ENCODE data around the gene DOK6.

The DOK6 gene

DNA sequence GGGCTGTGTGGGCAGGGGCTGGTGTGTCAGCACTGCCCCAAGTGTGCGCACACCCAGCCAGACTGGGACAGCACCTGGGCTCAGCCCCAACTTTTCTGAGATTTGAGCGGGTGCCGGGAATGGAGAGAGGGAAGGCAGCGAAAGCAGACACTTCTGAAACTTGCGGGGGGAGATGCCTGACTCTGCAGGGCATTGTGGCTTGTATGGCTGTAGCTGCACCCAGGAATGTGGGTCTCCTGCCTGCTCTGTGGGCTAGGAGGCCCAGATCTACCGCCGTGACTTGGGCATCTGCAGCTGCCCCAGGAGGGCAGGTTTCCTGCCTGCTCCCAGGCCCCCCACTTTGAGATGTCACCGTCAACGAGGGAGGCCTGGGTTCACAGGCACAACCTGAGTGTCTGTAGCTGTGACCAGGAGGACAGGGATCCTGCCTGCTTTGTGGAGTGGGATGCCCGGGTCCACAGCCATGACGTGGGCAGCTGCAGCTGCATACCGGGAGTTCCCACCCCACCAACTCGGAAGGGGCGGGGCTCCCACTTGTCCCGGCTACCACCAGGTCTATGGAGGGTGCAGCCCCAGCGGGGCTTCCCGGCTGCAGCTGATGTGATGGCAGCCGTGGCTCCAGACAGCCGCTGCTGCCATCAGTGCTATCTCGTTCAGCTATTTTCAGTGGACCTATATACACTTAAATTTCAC is 95.3 kb downstream of the DOK6 start:
- TF ChIP-seq, protein P1, sequence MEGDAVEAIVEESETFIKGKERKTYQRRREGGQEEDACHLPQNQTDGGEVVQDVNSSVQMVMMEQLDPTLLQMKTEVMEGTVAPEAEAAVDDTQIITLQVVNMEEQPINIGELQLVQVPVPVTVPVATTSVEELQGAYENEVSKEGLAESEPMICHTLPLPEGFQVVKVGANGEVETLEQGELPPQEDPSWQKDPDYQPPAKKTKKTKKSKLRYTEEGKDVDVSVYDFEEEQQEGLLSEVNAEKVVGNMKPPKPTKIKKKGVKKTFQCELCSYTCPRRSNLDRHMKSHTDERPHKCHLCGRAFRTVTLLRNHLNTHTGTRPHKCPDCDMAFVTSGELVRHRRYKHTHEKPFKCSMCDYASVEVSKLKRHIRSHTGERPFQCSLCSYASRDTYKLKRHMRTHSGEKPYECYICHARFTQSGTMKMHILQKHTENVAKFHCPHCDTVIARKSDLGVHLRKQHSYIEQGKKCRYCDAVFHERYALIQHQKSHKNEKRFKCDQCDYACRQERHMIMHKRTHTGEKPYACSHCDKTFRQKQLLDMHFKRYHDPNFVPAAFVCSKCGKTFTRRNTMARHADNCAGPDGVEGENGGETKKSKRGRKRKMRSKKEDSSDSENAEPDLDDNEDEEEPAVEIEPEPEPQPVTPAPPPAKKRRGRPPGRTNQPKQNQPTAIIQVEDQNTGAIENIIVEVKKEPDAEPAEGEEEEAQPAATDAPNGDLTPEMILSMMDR (IDR thresholded peaks at IDR 0.05) = no peak

DNA sequence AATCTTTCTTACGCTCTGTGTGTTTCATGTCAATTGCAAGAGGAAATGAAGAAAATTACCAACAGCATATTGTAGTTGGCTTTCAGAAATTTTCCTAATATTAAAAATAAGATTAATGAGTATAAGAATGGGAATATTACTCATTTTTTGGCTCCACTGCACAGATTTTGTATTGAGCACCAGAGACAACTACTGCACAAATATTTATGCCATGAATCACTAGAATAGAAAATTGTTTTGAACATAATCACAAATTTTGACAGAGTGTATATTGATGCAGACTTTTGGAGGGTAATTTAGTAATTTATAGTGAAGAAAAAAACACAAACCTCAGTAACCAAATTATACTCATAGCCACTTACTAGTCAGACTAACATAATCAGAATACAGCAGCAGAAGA is 118.3 kb downstream of the DOK6 start:
- TF ChIP-seq, protein P1 (IDR thresholded peaks at IDR 0.05) = no peak

DNA sequence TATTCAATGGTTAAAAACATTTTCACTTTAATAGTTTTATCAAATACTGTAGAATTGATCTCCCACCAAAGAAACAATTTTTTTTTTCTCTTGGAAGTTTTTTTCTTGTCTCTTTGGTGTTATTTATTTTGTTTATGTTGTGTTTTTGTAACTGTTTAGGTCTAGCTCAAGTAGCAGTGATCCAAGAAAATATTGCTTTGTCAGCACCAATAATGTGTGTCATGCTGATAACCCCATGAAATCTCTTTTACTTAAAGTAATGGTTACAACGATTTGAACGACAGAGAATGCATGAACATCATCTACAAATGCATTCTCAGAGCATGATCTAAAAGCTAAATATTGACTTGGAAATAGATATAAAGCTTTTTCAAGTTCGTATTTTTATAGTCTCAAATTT is 122.9 kb downstream of the DOK6 start:
- TF ChIP-seq, protein P1 (IDR thresholded peaks at IDR 0.05) = no peak

DNA sequence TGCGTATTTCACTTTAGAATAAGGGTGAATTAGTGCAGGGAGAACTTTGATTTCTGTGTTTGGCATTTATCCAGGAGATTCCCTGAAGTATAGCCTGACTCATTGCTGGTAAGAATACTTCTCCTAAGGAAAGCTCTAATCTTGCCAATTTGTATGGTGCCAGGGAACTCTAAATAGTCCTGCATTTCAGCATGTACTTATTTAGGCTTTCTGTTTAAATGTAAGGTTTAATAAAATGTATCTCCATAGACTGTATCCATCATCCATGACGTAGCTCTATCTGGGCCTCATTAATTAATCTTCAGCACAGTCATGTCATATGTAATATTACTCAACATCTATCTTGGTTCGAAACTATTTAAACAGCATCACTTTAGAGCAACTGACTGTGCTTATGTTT is 127.7 kb downstream of the DOK6 start:
- TF ChIP-seq, protein P1 (IDR thresholded peaks at IDR 0.05) = no peak

DNA sequence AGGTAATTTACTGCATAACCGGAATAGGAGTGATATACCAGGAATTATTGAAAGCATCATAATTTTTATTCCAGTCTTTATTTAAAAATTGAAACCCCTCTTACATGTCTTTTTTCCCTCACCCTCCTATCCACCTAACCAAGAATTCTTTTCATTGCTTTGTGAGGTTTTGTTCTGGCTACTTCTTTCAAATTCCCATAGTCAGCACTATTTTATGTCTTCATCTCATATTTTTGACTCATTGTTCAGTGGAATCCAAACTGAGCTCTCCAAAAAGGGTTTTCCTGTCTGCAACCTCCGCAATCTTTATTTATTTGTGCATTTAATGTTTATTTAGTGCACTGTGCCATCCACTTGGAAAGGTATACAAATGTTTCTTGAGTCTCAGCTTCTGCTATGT is 128.5 kb downstream of the DOK6 start:
- TF ChIP-seq, protein P1 (IDR thresholded peaks at IDR 0.05) = no peak

DNA sequence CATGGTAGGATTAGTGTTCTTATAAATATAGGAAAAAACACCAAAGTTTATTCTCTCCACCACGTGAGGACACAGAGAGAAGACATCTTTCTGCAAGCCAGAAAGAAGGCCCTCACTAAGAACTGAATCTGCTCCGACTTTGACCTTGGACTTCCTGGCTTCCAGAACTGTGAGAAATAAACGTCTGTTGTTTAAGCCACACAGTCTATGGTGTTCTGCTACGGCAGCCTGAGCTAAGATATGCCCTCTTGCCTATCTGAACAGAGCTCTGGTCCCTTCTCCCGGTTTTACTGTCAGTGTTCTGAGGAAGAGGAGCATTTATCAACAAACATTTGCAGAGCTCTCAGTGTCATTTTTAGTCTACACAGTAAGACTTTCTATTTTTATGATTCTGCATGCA is 131.3 kb downstream of the DOK6 start:
- TF ChIP-seq, protein P1 (IDR thresholded peaks at IDR 0.05) = no peak

DNA sequence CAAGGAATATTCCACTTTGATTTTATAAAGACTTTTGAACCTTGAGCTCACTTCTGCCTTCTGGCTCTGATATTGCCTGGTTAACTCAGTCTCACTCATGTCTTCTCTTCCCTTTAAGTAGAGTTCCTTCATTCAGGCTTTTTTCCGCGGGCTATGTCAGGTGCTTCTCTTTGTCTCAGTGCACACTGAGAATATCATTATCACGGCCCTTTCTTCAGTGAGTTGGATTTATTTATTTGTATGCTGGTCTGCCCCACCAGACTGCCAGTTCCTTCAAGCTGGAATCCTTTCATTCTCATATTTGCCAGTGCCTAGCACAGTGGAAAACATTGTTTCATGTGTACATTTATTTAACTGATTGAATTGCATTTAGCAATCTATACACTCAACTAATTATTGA is 136.5 kb downstream of the DOK6 start:
- TF ChIP-seq, protein P1 (IDR thresholded peaks at IDR 0.05) = no peak

DNA sequence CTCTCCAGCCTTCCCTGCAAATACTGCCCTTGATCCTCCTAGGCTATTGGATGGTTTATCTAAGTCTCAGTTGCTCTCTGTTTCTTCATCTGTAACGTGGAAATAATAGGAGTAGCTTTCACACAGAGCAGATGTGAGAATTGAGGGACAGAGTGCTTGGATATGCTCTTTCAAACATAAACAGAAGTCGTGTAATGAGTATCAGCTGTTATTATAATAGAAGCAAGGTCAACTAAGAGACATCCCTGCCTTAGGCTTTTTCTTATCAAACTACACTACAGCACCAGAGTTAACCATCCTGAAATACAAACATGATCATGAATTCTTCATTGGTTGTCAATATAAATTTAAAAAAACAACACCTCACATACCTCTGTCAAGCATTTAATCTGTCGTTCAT is 138.2 kb downstream of the DOK6 start:
- TF ChIP-seq, protein P1 (IDR thresholded peaks at IDR 0.05) = no peak

Data from LNCAP (cell line).